ENCODE measurements around the gene AUP1.

AUP1 gene

GRCh38 chr2:74513605-74514367 is 15.7 kb downstream of the AUP1 start:
- DNase-seq (ENCODE audit: low read depth): no peak

- DNase-seq (ENCODE audit: low read depth): no peak
Observed at GRCh38 chr2:74512744-74513604, 16.5 kb downstream of the AUP1 start.

- no peak for DNase-seq (ENCODE audit: low read depth)
Observed at GRCh38 chr2:74511104-74511989, 18.2 kb downstream of the AUP1 start.

- no peak for DNase-seq (ENCODE audit: low read depth)
Observed at GRCh38 chr2:74510272-74510671, 19.2 kb downstream of the AUP1 start.

- DNase-seq (ENCODE audit: low read depth): no peak
Observed at GRCh38 chr2:74507926-74508520, 21.5 kb downstream of the AUP1 start.

GRCh38 chr2:74507145-74507925 is 22.2 kb downstream of the AUP1 start, which contains the start of gene PCGF1:
Gene PCGF1, minus strand, starts transcription at chr2:74507695. Its CDS starts 27 bp downstream, at chr2:74507668.
- peak; percentile 95 for DNase-seq (ENCODE audit: low read depth)

- no peak for DNase-seq (ENCODE audit: low read depth)
Observed at GRCh38 chr2:74505448-74506246, 23.9 kb downstream of the AUP1 start.

GRCh38 chr2:74504591-74504990 is 24.9 kb downstream of the AUP1 start:
- DNase-seq (ENCODE audit: low read depth): no peak

- no peak for DNase-seq (ENCODE audit: low read depth)
Observed at GRCh38 chr2:74503506-74504475, 25.7 kb downstream of the AUP1 start.

- DNase-seq (ENCODE audit: low read depth): no peak
Observed at GRCh38 chr2:74502720-74503505, 26.6 kb downstream of the AUP1 start.

GRCh38 chr2:74502147-74502719 is 27.3 kb downstream of the AUP1 start:
- DNase-seq (ENCODE audit: low read depth): no peak

- DNase-seq (ENCODE audit: low read depth): no peak
Observed at GRCh38 chr2:74501335-74502071, 28.0 kb downstream of the AUP1 start.

GRCh38 chr2:74500578-74500946 is 28.9 kb downstream of the AUP1 start:
- no peak for DNase-seq (ENCODE audit: low read depth)

GRCh38 chr2:74499940-74500577 is 29.4 kb downstream of the AUP1 start:
- DNase-seq (ENCODE audit: low read depth): no peak

GRCh38 chr2:74499267-74499939 is 30.1 kb downstream of the AUP1 start, which contains the start of gene LBX2:
Gene LBX2, minus strand, starts transcription at chr2:74499603. Its CDS starts 66 bp downstream, at chr2:74499537.
- no peak for DNase-seq (ENCODE audit: low read depth)
